Ectodermal cell (in vitro differentiated cells): Measurements from ENCODE around the gene DMRTA1.
"Not testable (repeated sequence)": the region's sequence is repeated elsewhere in the genome, so short reads cannot be mapped to it uniquely, and the experiment has no call there.

ENCODE experiments used
- H3K27ac ChIP-seq: 2 replicates; pipeline ENCODE4 v1.7.0; 2013; ENCODE audit warnings: mild to moderate bottlenecking, low read depth, low read length; ENCODE audit not compliant: insufficient read depth, poor library complexity, severe bottlenecking
- H3K27me3 ChIP-seq: 2 replicates; pipeline ENCODE4 v1.7.0; 2013; ENCODE audit warnings: mild to moderate bottlenecking, low read length; ENCODE audit not compliant: insufficient read depth, control insufficient read depth, poor library complexity, severe bottlenecking
- H3K36me3 ChIP-seq: one replicate; pipeline ENCODE4 v1.7.0; 2013; ENCODE audit warnings: low read length; ENCODE audit not compliant: control insufficient read depth, insufficient read depth
- H3K4me1 ChIP-seq: one replicate; pipeline ENCODE4 v1.7.0; 2013; ENCODE audit warnings: low read length; ENCODE audit not compliant: control insufficient read depth, insufficient read depth
- H3K4me3 ChIP-seq: 2 replicates; pipeline ENCODE4 v1.7.0; 2013; ENCODE audit warnings: low read depth, low read length, control low read depth; ENCODE audit not compliant: insufficient read depth
- H3K9me3 ChIP-seq: 2 replicates; pipeline ENCODE4 v1.7.0; 2013; ENCODE audit warnings: mild to moderate bottlenecking, low read length, moderate library complexity; ENCODE audit not compliant: control insufficient read depth
- WGBS, 2 experiments: methylation state at CpG; one replicate each; pipeline ENCODE4 v1.1.7; 2013; ENCODE audit warnings: missing lambda C conversion rate in 2 of 2; 5-methylcytosine and 5-hydroxymethylcytosine counted together

Gene DMRTA1

DNA sequence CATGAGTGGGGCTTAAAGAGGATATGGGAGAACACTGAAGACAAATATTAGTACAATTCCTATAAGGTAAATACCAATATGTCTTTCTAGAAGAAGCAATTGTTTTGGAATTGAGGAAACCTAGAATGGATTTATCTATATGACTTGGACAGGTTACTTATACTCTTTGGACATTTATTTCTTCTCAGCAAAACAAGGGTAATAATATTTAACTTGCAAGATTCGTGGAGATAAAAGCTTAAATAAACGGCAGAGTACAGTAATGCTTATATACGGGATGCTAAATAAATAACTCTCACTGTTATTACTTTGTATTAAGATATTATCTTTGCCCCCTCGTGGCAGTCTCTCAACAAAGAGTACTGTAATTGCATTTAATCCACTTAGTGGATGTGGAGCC, 8.6 kb downstream of the DMRTA1 start:
- H3K27me3 ChIP-seq: no peaks in the 10 kb centered on the region
- no peaks in the 10 kb centered on the region for H3K9me3 ChIP-seq
- H3K4me1 ChIP-seq: no peaks in the 10 kb centered on the region
- no peaks in the 10 kb centered on the region for H3K36me3 ChIP-seq
- H3K27ac ChIP-seq: no peak overlapping the region
- H3K4me3 ChIP-seq: no peak overlapping the region
- 97 to 100% methylated on average over 1 to 4 of the region's 4 CpGs for WGBS, 2 experiments

DNA sequence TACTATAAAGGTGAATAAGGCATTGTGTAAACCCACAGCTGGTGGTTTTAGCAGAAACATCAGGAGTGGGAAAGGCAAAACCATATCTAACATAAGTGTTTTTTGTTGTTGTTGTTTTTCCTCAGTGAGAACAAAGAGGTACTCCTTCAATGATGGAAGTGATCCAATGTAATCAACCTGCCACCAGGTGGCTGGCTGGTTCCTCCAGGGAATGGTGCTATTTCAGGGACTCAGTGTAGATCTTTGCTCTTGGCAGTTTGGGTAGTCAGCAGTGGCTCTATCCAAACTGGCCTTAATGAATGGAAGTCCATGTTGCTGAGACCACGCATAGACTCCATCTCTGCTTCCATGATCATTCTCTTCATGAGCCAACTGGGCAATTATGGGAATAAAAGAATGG, 10.8 kb downstream of the DMRTA1 start:
- H3K36me3 ChIP-seq: no peaks in the 10 kb centered on the region
- H3K4me3 ChIP-seq: no peak overlapping the region
- 94 to 100% methylated on average over 1 of the region's 1 CpG for WGBS, 2 experiments
- no peaks in the 10 kb centered on the region for H3K4me1 ChIP-seq
- no peaks in the 10 kb centered on the region for H3K9me3 ChIP-seq
- no peak overlapping the region for H3K27ac ChIP-seq
- H3K27me3 ChIP-seq: no peaks in the 10 kb centered on the region

DNA sequence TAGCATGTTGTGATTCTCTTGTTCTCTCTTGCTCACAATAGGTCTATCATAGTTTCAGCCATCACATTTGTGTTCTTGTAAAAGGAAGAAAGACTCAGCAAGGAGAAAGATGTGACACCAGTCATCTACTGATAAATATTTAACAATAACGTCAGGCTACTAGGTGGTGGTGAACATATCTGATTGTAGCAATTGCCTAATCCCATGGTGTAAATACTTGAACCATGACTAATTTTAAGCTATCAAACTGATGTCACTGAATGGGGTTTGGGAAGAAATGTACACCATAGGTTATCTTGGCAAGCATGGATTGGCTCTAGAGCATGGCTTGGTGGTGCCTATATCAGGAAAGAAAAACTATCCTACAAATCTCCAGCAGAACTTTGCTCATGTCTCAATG, 16.6 kb downstream of the DMRTA1 start:
- Histone ChIP-seq H3K4me1 (no peaks in the 10 kb centered on the region), H3K27ac (no peak overlapping the region), H3K36me3 (no peaks in the 10 kb centered on the region), H3K27me3 (no peaks in the 10 kb centered on the region), H3K9me3 (no peaks in the 10 kb centered on the region), H3K4me3 (no peak overlapping the region)
- 70 to 89% methylated on average over 1 of the region's 1 CpG for WGBS, 2 experiments

DNA sequence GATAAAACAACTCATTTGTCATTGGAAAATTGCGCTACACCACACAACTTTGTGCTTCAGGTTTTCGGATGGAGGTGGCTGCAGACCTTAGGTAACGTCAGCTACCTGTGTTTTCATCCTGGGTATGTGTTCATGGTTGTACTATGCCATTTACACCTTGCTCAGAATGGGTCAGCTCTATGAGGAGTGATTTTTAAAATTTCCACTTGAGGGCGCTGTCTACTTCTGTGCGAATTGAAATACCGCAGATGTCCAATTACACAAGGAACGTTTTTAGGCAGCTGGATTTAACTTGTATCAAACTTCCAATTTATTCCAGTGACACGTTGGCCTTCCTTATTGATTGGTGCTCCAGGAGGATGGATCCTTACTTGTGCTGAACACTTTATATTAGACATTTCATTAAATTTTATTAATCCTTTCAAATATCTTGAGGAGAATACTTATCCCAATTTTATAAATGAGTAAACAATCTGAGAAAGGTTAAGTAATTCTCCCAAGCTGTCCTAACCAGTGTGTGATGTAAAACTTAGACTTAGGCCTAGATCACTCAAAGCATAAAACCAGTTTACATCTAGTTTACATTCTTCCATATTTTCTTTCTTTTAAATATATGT, 23.4 kb downstream of the DMRTA1 start:
- no peaks in the 10 kb centered on the region for H3K4me1 ChIP-seq
- no peak overlapping the region for H3K27ac ChIP-seq
- H3K9me3 ChIP-seq: no peaks in the 10 kb centered on the region
- no peaks in the 10 kb centered on the region for H3K36me3 ChIP-seq
- no peaks in the 10 kb centered on the region for H3K27me3 ChIP-seq
- 5 to 6% methylated on average over 8 of the region's 8 CpGs for WGBS, 2 experiments
- no peak overlapping the region for H3K4me3 ChIP-seq

DNA sequence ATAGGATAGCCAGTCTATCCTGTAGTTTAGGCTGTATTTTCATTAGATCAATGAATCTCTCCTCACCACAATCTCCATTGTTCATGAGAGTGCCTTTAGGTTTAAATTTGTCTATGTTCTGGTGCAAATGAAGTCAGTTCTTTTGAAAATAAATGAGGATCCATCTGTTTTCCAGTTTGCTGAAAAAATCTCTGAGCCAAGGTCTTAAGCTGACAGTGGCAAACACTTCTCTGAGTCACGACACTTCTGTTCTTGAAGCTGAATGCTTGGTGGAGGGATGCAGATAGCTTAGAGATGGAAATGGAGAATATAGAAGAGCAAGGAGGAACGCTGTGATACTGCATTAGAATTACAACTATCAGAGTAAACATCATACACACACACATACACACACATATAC, 34.9 kb downstream of the DMRTA1 start:
- Histone ChIP-seq H3K27me3 (no peaks in the 10 kb centered on the region), H3K27ac (no peak overlapping the region), H3K4me1 (no peaks in the 10 kb centered on the region), H3K9me3 (no peaks in the 10 kb centered on the region), H3K4me3 (no peak overlapping the region), H3K36me3 (no peaks in the 10 kb centered on the region)
- 74% methylated on average over 2 of the region's 2 CpGs for WGBS, 2 experiments

DNA sequence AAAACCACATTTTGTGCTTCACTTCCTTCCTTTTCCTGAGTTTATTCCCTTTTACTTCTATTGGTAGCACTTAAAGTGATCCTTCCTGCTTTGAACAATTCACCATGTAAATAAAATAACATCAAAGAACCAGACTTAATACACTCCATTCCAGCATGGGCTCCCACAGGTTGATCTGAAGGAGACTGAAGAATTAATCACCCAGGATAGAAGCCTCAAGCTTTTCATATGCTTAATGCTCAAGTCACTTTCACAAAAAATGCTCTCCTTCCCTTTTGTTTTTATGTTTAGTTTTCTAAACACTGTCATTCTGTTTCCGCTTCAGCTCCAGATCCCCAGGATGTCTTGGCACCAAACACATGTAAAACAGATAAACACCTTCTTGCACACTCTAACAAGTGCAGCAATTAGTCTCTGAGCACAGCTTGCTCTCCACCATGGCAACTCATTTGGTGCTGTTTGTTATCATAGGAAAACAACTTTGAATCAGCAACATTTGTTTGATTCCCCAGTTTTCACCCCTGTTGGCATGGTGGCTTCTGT, 37.0 kb downstream of the DMRTA1 start:
- Histone ChIP-seq H3K27me3 (no peaks in the 10 kb centered on the region), H3K36me3 (no peaks in the 10 kb centered on the region), H3K27ac (no peak overlapping the region), H3K4me3 (no peak overlapping the region), H3K9me3 (no peaks in the 10 kb centered on the region), H3K4me1 (no peaks in the 10 kb centered on the region)
- WGBS, 2 experiments: 12 to 33% methylated on average over 1 of the region's 1 CpG

DNA sequence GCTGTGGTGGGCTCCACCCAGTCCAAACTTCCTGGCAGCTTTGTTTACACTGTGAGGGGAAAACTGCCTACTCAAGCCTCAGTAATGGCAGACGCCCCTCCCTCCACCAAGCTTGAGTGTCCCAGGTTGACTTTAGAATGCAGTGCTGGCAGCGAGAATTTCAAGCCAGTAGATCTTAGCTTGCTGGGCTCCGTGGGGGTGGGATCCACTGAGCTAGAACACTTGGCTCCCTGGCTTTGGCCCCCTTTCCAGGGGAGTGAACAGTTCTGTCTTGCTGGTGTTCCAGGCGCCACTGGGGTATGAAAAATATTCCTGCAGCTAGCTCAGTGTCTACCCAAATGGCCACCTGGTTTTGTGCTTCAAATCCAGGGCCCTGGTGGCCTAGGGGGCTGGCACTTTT, 49.6 kb downstream of the DMRTA1 start:
- H3K4me3 ChIP-seq, H3K9me3 ChIP-seq, H3K4me1 ChIP-seq, H3K36me3 ChIP-seq, H3K27me3 ChIP-seq, H3K27ac ChIP-seq: not testable (repeated sequence)
- 92% methylated on average over 4 of the region's 4 CpGs for WGBS, 2 experiments
